Breast epithelium (tissue), 4 donors: ENCODE data around the gene COX7B. TPM values are rescaled to one million over a fixed set of nuclear protein-coding genes. Genes with fewer than 3 reads are reported as not detected.

Source experiments
- DNase-seq, 2 donors: peaks; one replicate each; pipeline ENCODE4 v3.0.0-alpha.2; 2019; ENCODE audit warnings: low spot score in 2 of 2
- H3K27ac ChIP-seq, 2 donors: fragments of 200-600 bp; sonication (generic) in 1 of 2; one replicate each; pipeline ENCODE4 v1.5.1; 2016 to 2019; ENCODE audit warnings: mild to moderate bottlenecking in 1 of 2
- H3K27me3 ChIP-seq, 2 donors: fragments of 200-600 bp; sonication (generic) in 1 of 2; one replicate each; pipeline versions ENCODE4 v1.5.1 to v1.6.0; 2017 to 2019; ENCODE audit warnings: control low read depth in 1 of 2, mild to moderate bottlenecking in 1 of 2
- H3K36me3 ChIP-seq: fragments of 200-600 bp; one replicate; pipeline ENCODE4 v1.5.1; 2019
- H3K4me1 ChIP-seq, 2 donors: fragments of 200-600 bp; sonication (generic); one replicate each; pipeline ENCODE4 v1.5.1; 2016 to 2019; ENCODE audit warnings: control low read depth in 1 of 2
- H3K4me3 ChIP-seq, 3 donors: fragments of 200-600 bp; sonication (generic); 1 replicate in 2 of 3; 2 replicates in 1 of 3; pipeline ENCODE4 v1.5.1; 2016 to 2019; ENCODE audit warnings: mild to moderate bottlenecking in 3 of 3, moderate library complexity in 2 of 3
- H3K9me3 ChIP-seq, 2 donors: fragments of 200-600 bp; sonication (generic) in 1 of 2; one replicate each; pipeline ENCODE4 v1.5.1; 2016 to 2019; ENCODE audit warnings: control low read depth in 1 of 2
- CTCF ChIP-seq, 3 donors: fragments of 450-650 bp; IDR thresholded peaks; one replicate each; pipeline ENCODE4 v1.5.1; 2016 to 2017; ENCODE audit warnings: antibody characterized with exemption in 3 of 3, mild to moderate bottlenecking in 3 of 3, moderate library complexity in 3 of 3
- POLR2A ChIP-seq: fragments of 450-650 bp; IDR thresholded peaks from one replicate; pipeline ENCODE4 v1.6.1; 2016; ENCODE audit warnings: antibody characterized with exemption, mild to moderate bottlenecking, moderate library complexity
- POLR2AphosphoS5 ChIP-seq, 3 donors: sonication (generic); formaldehyde crosslinking; IDR thresholded peaks; one replicate each; pipeline ENCODE4 v1.6.1; 2017; ENCODE audit warnings: antibody characterized with exemption in 3 of 3
- intact Hi-C: fragments of 100-400 bp; cut with DNase I; formaldehyde crosslinking; loops from one replicate; pipeline ENCODE4 v1.15.1; 2023; ENCODE audit warnings: low total_unique reads
- total RNA-seq, 3 donors: library from RNA; depleted of rRNA; stranded (reverse); fragments of >200 nt; gene quantifications; one replicate each; pipeline ENCODE4 v1.1.0, GENCODE V29; 2016

COX7B gene
- total RNA-seq, 3 donors from 2014 or later, result 219 to 412 (median 261) TPM

- intact Hi-C loops, result no loop called here
Measured at GRCh38 chrX:77925764-77926163, 26.5 kb downstream of the COX7B start.

GRCh38 chrX:77930581-77930980 lies 31.3 kb downstream of the COX7B start:
- H3K4me3 ChIP-seq, result no peak overlapping the region
- no peaks in the 10 kb centered on the region for H3K4me1 ChIP-seq
- H3K9me3 ChIP-seq, result no peaks in the 10 kb centered on the region
- intact Hi-C loops, result no loop called here
- H3K27me3 ChIP-seq, result peaks cover 0 to 20% of the 10 kb centered on the region in 2 donors
- H3K27ac ChIP-seq, result no peak overlapping the region
- DNase-seq, result no peak
- H3K36me3 ChIP-seq, result no peaks in the 10 kb centered on the region
- TF ChIP-seq POLR2AphosphoS5 (IDR thresholded peaks at IDR 0.05) (no peak), CTCF (IDR thresholded peaks at IDR 0.05) (no peak), POLR2A (no peak)

More at GRCh38 chrX:77925764-77926163, 26.5 kb downstream of the COX7B start:
- TF ChIP-seq CTCF (IDR thresholded peaks at IDR 0.05) (no peak), POLR2AphosphoS5 (IDR thresholded peaks at IDR 0.05) (no peak), POLR2A (no peak)
- no peak overlapping the region for H3K27ac ChIP-seq
- no peaks in the 10 kb centered on the region for H3K4me1 ChIP-seq
- H3K27me3 ChIP-seq, result peaks cover 0 to 26% of the 10 kb centered on the region in 2 donors
- no peaks in the 10 kb centered on the region for H3K36me3 ChIP-seq
- no peak overlapping the region for H3K4me3 ChIP-seq
- no peak for DNase-seq
- H3K9me3 ChIP-seq, result no peaks in the 10 kb centered on the region

- no peaks in the 10 kb centered on the region for H3K36me3 ChIP-seq
- TF ChIP-seq CTCF (IDR thresholded peaks at IDR 0.05) (no peak), POLR2AphosphoS5 (IDR thresholded peaks at IDR 0.05) (no peak), POLR2A (no peak)
Measured at GRCh38 chrX:77935886-77936285, 36.6 kb downstream of the COX7B start.

GRCh38 chrX:77936299-77936698 lies 37.0 kb downstream of the COX7B start:
- Histone ChIP-seq H3K27ac (no peak overlapping the region), H3K36me3 (no peaks in the 10 kb centered on the region), H3K4me1 (no peaks in the 10 kb centered on the region), H3K4me3 (no peak overlapping the region), H3K27me3 (peaks cover 0 to 12% of the 10 kb centered on the region in 2 donors), H3K9me3 (no peaks in the 10 kb centered on the region)
- TF ChIP-seq POLR2A (no peak), POLR2AphosphoS5 (IDR thresholded peaks at IDR 0.05) (no peak), CTCF (IDR thresholded peaks at IDR 0.05) (no peak)
- DNase-seq, result no peak
- intact Hi-C loops, result no loop called here

More at GRCh38 chrX:77935886-77936285, 36.6 kb downstream of the COX7B start:
- H3K4me3 ChIP-seq, result no peak overlapping the region
- peaks cover 0 to 12% of the 10 kb centered on the region in 2 donors for H3K27me3 ChIP-seq
- H3K27ac ChIP-seq, result no peak overlapping the region
- no peaks in the 10 kb centered on the region for H3K4me1 ChIP-seq
- no peaks in the 10 kb centered on the region for H3K9me3 ChIP-seq
- DNase-seq, result no peak
- intact Hi-C loops, result no loop called here

- no peaks in the 10 kb centered on the region for H3K4me1 ChIP-seq
- no peak overlapping the region for H3K27ac ChIP-seq
- no peaks in the 10 kb centered on the region for H3K36me3 ChIP-seq
- H3K9me3 ChIP-seq, result no peaks in the 10 kb centered on the region
- TF ChIP-seq CTCF (IDR thresholded peaks at IDR 0.05) (no peak), POLR2AphosphoS5 (IDR thresholded peaks at IDR 0.05) (no peak), POLR2A (no peak)
- no peak for DNase-seq
- H3K27me3 ChIP-seq, result peaks cover 0 to 12% of the 10 kb centered on the region in 2 donors
- intact Hi-C loops, result no loop called here
- no peak overlapping the region for H3K4me3 ChIP-seq
Measured at GRCh38 chrX:77937291-77937690, 38.0 kb downstream of the COX7B start.
